B cell (primary cell): ENCODE results near the gene JPH2.

ENCODE experiments used
- EZH2 ChIP-seq: IDR thresholded peaks from 2 replicates; pipeline ENCODE4 v1.6.1; 2012; ENCODE audit warnings: borderline replicate concordance, low read depth, mild to moderate bottlenecking, moderate library complexity, low read length; ENCODE audit not compliant: insufficient read depth, poor library complexity, severe bottlenecking
- TF ChIP-seq, protein P1 (sequence below): fragments of 200-600 bp; IDR thresholded peaks from one replicate; pipeline ENCODE4 v1.8.0; 2022; ENCODE audit warnings: antibody characterized with exemption, mild to moderate bottlenecking

DNA sequence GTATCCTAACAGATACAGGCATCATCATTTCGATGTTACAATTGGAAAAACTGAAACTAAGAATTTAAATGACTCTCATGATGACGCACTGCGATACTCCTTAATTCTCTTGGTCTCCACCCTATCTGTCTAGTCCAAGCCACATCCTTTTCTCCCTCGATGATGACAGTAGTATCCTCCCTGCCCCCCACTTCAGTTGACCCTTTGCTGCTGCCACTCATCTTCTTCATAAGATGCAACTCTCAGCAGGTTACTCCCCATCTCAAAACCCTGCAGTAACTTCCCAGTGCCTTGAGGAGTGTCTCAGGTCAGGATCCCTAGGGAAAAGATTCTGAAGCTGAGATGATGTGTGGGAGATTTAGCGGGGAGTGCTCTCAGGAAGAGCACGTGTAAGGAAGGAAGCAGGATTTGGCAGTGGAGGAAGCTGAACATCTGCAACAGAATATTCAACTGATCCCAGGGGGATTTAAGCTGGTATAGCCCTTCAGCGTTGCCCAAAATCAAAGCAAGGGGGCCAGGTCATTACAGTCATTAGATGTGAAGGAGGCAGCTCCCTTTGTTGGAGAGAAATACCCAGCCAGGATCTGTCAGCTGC, 16.1 kb downstream of the JPH2 start:
- TF ChIP-seq, protein P1, sequence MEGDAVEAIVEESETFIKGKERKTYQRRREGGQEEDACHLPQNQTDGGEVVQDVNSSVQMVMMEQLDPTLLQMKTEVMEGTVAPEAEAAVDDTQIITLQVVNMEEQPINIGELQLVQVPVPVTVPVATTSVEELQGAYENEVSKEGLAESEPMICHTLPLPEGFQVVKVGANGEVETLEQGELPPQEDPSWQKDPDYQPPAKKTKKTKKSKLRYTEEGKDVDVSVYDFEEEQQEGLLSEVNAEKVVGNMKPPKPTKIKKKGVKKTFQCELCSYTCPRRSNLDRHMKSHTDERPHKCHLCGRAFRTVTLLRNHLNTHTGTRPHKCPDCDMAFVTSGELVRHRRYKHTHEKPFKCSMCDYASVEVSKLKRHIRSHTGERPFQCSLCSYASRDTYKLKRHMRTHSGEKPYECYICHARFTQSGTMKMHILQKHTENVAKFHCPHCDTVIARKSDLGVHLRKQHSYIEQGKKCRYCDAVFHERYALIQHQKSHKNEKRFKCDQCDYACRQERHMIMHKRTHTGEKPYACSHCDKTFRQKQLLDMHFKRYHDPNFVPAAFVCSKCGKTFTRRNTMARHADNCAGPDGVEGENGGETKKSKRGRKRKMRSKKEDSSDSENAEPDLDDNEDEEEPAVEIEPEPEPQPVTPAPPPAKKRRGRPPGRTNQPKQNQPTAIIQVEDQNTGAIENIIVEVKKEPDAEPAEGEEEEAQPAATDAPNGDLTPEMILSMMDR, result no peak
- no peak for TF ChIP-seq EZH2
